Measurements from ENCODE around the gene TLE3.

The TLE3 gene

GRCh38 chr15:70046679-70047369, 50.9 kb downstream of the TLE3 start:
- FAIRE-seq: no peak

DNA sequence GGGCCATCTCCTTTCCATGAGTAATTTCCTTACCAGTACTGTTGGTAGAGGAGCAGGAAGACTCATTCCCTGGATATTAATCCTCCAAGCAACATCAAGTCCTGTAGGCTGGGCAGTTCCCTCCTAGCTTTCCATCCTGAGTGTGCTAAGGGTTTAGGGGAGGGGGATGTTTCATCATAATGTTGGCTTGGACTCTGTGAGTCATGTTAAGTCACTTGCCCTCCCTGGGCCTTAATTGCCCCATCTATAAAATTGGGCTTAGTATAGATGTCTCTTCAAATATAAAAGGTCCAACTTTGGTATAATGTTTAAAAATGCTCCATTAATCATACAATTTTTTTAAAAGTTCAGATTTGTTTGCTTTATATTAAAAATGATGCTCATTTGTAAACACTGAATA, 52.7 kb downstream of the TLE3 start:
- no peak for FAIRE-seq

DNA sequence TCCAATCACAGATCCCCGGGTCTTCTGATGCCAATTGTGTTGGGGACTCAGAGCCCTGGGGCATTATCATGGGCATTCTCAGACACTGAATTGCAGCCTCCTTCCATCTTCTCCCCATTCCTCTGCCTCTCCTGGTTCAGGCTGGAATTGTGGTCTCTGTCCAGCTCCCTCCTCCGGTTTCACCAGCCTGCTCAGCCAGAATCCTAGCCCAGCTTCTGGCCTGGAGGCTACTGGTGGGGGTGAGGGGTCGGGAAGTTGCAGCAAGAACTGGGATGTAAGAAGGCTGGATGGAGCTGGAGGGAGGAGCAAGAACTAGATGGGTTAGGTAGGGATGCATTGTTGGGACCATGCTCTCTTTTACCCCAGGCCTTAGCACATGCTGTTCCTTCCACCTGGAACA, 53.5 kb downstream of the TLE3 start:
- no peak for FAIRE-seq

- FAIRE-seq: no peak
These were observed 54.1 kb downstream of the TLE3 start for GRCh38 chr15:70043590-70043989.

DNA sequence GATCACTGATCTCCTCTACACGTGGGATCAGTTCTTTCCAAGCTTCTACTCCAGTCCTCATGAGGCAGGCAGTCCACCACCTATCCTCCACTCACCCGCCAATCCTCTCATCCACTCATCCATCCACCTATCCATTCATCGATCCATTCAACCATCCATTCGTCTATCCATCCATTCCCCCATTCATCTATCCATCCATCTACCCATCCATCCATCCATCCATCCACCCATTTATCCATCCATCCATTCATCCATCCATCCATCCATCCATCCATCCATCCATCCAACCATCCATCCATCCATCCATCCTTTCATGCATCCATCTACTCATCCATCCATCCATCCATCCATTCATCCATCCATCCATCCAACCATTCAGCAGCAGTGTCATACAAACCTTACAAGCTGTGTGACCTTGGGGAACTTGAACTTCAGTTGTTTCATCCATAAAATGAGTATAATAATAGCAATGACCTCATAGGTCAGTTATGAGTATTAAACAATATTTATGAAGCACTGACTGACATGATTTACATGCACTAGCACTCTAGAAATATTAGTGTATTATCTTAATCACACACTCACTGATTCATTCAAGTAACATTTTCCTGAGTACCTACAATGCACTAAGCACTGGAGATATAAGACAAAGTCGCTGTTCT, 55.0 kb downstream of the TLE3 start:
- no peak for FAIRE-seq

GRCh38 chr15:70039917-70040316, 57.8 kb downstream of the TLE3 start:
- no peak for FAIRE-seq

DNA sequence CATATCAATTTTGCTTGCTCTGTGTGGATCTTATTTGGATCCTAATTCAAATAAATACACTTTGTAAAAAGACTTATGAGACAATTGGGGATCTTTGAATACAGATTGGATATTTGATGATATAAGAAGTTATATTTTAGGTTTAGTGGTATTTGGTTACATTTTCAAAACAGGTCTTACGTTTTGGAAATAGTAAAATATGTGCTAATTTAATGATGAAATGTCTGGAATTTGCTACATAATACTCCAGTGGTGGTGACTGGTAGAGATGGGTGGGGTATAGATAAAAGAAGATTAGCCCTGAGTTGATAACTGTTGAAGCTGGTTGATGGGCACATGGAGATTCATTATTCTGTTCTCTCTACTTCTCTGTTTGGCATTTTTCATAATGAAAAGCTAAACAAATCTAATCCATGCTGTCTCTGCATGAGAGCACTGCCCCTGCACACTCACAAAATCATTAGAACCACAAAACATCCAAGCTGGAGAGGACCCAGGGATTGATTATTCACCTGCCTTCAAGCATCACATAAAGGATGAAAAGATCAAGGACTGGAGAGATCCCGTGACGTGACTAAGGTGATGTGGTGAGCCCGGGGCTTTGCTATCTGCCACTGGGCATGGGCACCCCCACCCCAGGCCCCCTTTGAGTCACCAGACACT, 58.9 kb downstream of the TLE3 start:
- no peak for FAIRE-seq

DNA sequence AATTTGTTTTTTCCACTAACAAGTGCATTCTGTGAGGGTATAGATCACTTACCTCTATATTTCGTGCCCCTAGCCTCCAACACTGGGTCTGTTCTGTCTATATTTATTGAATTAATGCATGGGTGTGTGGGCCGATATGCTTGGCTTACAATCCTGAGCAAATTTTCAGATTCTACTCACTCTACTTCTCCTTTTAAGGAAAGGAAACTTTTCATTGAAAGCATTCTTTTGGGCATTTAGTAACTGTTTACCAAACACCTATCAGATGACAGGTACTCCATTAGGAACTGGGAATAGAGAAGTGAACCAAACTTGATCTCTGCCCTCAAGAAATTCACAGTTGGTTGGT, 60.5 kb downstream of the TLE3 start:
- FAIRE-seq: no peak

- FAIRE-seq: no peak
These were observed 61.0 kb downstream of the TLE3 start for GRCh38 chr15:70036585-70037291.

DNA sequence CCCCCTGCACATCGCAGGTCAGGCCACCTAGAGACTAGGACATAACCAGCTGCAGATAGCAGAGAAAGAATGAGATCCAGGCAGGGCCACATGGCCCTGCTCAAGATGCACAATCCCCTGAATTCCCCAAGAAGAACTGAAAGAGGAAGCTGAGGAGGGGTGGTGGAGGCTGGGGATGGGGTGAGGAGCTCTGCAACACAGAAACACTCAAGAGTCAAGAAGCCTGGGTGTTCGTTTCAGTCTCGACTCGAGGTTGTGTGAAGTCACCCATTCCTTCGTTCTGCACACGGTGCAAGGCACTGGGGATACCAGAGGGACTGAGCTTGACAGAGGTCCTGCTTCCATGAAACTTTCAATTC, 62.0 kb downstream of the TLE3 start:
- FAIRE-seq: no peak

DNA sequence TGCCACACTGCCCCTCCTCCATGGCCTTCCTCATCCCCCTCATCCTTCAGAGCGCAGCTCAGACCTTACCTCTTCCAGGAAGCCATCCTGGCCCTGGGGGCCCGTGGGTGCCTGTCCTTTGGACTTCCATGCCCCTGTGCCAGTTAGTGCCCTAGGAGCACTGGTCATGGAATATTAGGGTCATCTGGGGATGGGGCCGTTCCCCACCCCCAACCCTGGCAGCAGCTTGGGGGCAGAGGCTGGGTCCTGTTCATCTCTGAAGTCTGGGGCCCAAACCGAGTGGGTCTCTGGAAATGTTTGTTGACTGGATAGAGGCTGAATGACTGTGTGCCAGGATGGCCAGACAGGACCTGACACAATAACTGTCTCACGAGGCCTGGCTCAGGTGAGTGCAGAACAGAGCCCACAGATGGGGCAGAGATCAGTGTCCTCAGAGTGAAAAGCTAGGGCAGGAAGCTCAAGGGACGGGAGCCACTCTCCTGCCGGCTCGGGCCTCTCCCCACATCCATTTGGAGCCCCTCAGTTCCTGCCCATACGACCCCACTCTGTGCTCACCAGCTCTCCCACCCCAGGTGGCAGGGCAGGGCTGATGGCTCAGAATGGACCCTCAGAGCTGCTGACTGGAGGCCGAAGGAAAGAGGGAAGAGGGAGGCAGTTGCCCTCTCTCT, 62.5 kb downstream of the TLE3 start:
- no peak for FAIRE-seq

- FAIRE-seq: no peak
These were observed 63.1 kb downstream of the TLE3 start for GRCh38 chr15:70034596-70034995.

- no peak for FAIRE-seq
These were observed 63.6 kb downstream of the TLE3 start for GRCh38 chr15:70034141-70034540.

DNA sequence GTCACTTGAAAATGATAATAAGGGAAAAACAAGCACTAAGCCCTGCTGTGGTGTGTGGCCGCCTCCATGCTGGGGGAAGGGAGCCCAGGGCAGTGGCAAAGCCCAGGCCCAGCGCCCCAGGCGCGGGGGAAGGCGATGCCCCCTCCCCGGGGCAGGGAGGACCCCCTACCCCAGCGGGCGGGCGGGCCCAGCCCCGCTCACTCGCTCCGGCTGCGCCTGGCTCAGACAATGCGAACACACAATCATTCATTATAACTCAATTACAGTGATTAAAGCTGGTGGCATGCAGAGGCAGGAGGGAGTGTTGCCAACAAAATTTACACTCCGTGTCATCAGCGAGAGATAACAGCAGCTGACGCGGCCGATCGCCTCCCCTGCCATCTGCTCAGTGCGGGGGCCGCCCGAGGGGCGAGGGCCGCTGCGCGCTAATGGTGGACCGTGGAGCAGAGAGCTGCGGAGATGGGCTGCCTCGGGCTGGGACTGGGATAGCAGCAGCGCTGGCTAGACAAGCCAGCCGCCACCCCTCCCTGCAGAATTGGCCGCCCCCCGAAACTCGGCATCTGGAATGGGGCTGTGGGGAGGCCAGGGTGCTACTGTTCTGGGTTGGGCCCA, 64.1 kb downstream of the TLE3 start:
- FAIRE-seq: no peak

- no peak for FAIRE-seq
These were observed 64.6 kb downstream of the TLE3 start for GRCh38 chr15:70033109-70033508.

DNA sequence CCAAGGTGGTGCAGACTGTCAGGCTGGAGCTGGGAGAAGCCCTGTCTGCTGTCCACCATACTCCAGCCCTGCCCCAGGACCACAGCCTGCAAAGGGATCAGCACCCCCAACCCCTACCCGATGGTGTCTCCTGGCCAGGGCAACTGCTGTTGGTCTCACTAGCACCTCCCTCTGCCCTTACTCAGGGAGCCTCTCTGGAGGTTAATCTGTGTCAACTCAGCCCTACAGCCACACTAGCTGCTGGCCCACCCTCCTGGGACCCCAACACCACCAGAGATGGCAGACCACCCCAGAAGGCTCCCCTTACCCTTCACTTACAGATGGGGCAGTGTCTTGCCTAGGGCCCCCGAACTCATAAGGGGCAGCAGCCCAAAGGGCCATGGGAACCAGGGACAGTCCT, 65.2 kb downstream of the TLE3 start:
- no peak for FAIRE-seq

- FAIRE-seq: no peak
These were observed 66.0 kb downstream of the TLE3 start for GRCh38 chr15:70031713-70032112.

- FAIRE-seq: no peak
These were observed 66.5 kb downstream of the TLE3 start for GRCh38 chr15:70031261-70031660.

GRCh38 chr15:70030851-70031250, 66.9 kb downstream of the TLE3 start:
- FAIRE-seq: no peak

GRCh38 chr15:70029297-70029701, 68.4 kb downstream of the TLE3 start:
- FAIRE-seq: no peak

GRCh38 chr15:70027518-70027917, 70.2 kb downstream of the TLE3 start:
- FAIRE-seq: no peak

GRCh38 chr15:70026991-70027390, 70.7 kb downstream of the TLE3 start:
- no peak for FAIRE-seq

All from A204.1 (cell line).